ENCODE data around the gene IMPA2. TPM values are rescaled to one million over a fixed set of nuclear protein-coding genes. Genes with fewer than 3 reads are reported as not detected.

The IMPA2 gene
- total and polyA plus RNA-seq, 2 of the 13 experiments (the other 11 are each of a cell fraction or from before 2014, with no cell fraction given), result 37.8 to 71.8 TPM

DNA sequence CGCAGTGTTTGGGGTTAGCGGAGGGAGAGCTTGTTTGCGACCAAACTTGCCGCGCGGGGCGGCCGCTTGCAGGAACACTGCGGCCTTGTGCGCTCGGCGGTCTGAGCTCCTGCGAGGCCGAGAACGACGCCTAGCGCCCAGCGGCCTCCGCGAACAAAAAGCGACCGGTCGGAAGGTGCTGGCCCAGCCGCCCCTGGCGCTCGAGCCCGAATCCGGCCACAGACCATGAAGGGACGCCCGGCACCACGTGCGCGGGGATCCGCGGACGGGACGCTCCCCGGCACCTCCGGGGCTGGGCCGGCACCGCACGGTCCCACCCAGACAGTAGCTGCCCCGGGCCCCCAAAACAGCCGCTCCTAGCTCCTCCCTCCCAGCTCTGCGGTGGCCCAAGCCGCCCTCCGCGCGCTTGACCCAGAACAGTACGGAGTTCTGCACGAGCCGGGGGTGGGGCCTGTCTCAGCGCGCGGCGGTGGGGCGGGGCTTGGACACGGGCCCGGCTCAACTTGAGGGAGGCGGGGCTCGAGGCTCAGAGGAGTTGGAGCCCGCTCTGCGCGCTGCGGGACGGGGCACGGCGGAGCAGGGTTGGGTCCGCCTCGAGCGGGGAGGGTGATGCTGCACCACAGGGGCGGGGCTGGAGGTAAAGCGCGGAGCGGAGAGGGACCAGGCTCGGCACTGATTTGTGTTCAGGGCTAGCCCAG is 664 bp upstream of the IMPA2 start (continued):
- peak; percentile 72; the same call in 1 of the 2 replicates for TF ChIP-seq ZNF776 (CRISPR knock-in tag; IDR thresholded peaks at IDR 0.05)
- no peak for TF ChIP-seq CEBPZ (IDR thresholded peaks at IDR 0.05; ENCODE audit: low read length)
- TF ChIP-seq, protein P1, sequence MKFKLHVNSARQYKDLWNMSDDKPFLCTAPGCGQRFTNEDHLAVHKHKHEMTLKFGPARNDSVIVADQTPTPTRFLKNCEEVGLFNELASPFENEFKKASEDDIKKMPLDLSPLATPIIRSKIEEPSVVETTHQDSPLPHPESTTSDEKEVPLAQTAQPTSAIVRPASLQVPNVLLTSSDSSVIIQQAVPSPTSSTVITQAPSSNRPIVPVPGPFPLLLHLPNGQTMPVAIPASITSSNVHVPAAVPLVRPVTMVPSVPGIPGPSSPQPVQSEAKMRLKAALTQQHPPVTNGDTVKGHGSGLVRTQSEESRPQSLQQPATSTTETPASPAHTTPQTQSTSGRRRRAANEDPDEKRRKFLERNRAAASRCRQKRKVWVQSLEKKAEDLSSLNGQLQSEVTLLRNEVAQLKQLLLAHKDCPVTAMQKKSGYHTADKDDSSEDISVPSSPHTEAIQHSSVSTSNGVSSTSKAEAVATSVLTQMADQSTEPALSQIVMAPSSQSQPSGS (CRISPR knock-in tag; IDR thresholded peaks at IDR 0.05), result no peak; the same call in 1 of the 2 replicates
- TF ChIP-seq ZBTB20 (CRISPR knock-in tag; IDR thresholded peaks at IDR 0.05; ENCODE audit: borderline replicate concordance, low read depth), result 0 out of 2 replicates have a peak, but pooled peaks have one; percentile 46
- no peak; the same call in 1 of the 2 replicates for TF ChIP-seq RFXAP (CRISPR knock-in tag; IDR thresholded peaks at IDR 0.05; ENCODE audit: borderline replicate concordance)
- TF ChIP-seq ZSCAN9 (CRISPR knock-in tag; IDR thresholded peaks at IDR 0.05; ENCODE audit: borderline replicate concordance), result no peak
- peak; percentile 4; the same call in 1 of the 2 replicates for TF ChIP-seq HDAC2 (CRISPR knock-in tag; IDR thresholded peaks at IDR 0.05)
- TF ChIP-seq ZNF501 (CRISPR knock-in tag; IDR thresholded peaks at IDR 0.05), result peak; percentile 94
- TF ChIP-seq HHEX (CRISPR knock-in tag; IDR thresholded peaks at IDR 0.05), result no peak
- TF ChIP-seq PHF21A (CRISPR knock-in tag; IDR thresholded peaks at IDR 0.05), result peak; percentile 98
- TF ChIP-seq ZNF451 (CRISPR knock-in tag; IDR thresholded peaks at IDR 0.05), result 0 out of 2 replicates have a peak, but pooled peaks have one; percentile 63
- TF ChIP-seq RARA (CRISPR knock-in tag; IDR thresholded peaks at IDR 0.05), result peak; percentile 34
- TF ChIP-seq ZNF264 (CRISPR knock-in tag; IDR thresholded peaks at IDR 0.05), result no peak
- TF ChIP-seq, protein P2, sequence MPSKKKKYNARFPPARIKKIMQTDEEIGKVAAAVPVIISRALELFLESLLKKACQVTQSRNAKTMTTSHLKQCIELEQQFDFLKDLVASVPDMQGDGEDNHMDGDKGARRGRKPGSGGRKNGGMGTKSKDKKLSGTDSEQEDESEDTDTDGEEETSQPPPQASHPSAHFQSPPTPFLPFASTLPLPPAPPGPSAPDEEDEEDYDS (CRISPR knock-in tag; IDR thresholded peaks at IDR 0.05), result peak; percentile 72
- peak; percentile 85; the same call in 1 of the 2 replicates for TF ChIP-seq KMT2A (CRISPR knock-in tag; IDR thresholded peaks at IDR 0.05)
- no peak for TF ChIP-seq FLYWCH1 (CRISPR knock-in tag; IDR thresholded peaks at IDR 0.05)
- no peak for TF ChIP-seq JARID2 (CRISPR knock-in tag; IDR thresholded peaks at IDR 0.05; ENCODE audit: insufficient replicate concordance)
- TF ChIP-seq MAZ (IDR thresholded peaks at IDR 0.05; ENCODE audit: borderline replicate concordance, low read depth, low read length), result no peak
- TF ChIP-seq MAZ (CRISPR knock-in tag; IDR thresholded peaks at IDR 0.05; ENCODE audit: low read depth), result peak; percentile 84; the same call in 1 of the 2 replicates
- peak; percentile 73 for TF ChIP-seq ZNF232 (CRISPR knock-in tag; IDR thresholded peaks at IDR 0.05; ENCODE audit: borderline replicate concordance)
- TF ChIP-seq GATAD1 (CRISPR knock-in tag; IDR thresholded peaks at IDR 0.05), result 0 out of 2 replicates have a peak, but pooled peaks have one; percentile 33
- no peak for TF ChIP-seq ZNF704 (CRISPR knock-in tag; IDR thresholded peaks at IDR 0.05; ENCODE audit: borderline replicate concordance)
- TF ChIP-seq PITX1 (CRISPR knock-in tag; IDR thresholded peaks at IDR 0.05), result peak; percentile 38
- no peak for TF ChIP-seq KLF13 (CRISPR knock-in tag; IDR thresholded peaks at IDR 0.05)

Data from HepG2 (cell line).